Small intestine (tissue), 7 donors: ENCODE results near the gene FAM83G. TPM values are rescaled to one million over a fixed set of nuclear protein-coding genes. Genes with fewer than 3 reads are reported as not detected.
"Not testable (repeated sequence)": the region's sequence is repeated elsewhere in the genome, so short reads cannot be mapped to it uniquely, and the experiment has no call there.

Experiments used
- DNase-seq, 2 donors: peaks; one replicate each; pipeline versions ENCODE4 v3.0.0 to v3.0.0-alpha.2; 2013
- FAIRE-seq: peaks from 2 replicates; lab custom pipeline; 2012; peaks lifted over from hg19 to GRCh38; lab: Jason Lieb, UNC
- H3K27ac ChIP-seq, 3 donors: one replicate each; pipeline ENCODE4 v1.5.1; 2013; ENCODE audit warnings: low read length in 2 of 3, mild to moderate bottlenecking in 2 of 3, control low read depth in 1 of 3, inconsistent platforms in 1 of 3, low read depth in 1 of 3, moderate library complexity in 1 of 3
- H3K27me3 ChIP-seq, 3 donors: one replicate each; pipeline ENCODE4 v1.6.1; 2013; ENCODE audit warnings: low read length in 3 of 3, inconsistent platforms in 1 of 3; ENCODE audit not compliant: control insufficient read depth in 3 of 3, insufficient read depth in 3 of 3
- H3K36me3 ChIP-seq, 3 donors: one replicate each; pipeline ENCODE4 v1.6.1; 2013; ENCODE audit warnings: low read length in 3 of 3, inconsistent platforms in 1 of 3, low read depth in 1 of 3, mild to moderate bottlenecking in 1 of 3, moderate library complexity in 1 of 3; ENCODE audit not compliant: control insufficient read depth in 3 of 3, insufficient read depth in 2 of 3
- H3K4me1 ChIP-seq, 3 donors: one replicate each; pipeline ENCODE4 v1.6.1; 2013; ENCODE audit warnings: low read length in 2 of 3, inconsistent platforms in 1 of 3, low read depth in 1 of 3, mild to moderate bottlenecking in 1 of 3, moderate library complexity in 1 of 3; ENCODE audit not compliant: control insufficient read depth in 3 of 3, insufficient read depth in 2 of 3
- H3K4me3 ChIP-seq, 3 donors: one replicate each; pipeline ENCODE4 v1.5.1; 2013; ENCODE audit warnings: low read length in 3 of 3, control low read depth in 1 of 3, inconsistent platforms in 1 of 3, low read depth in 1 of 3, mild to moderate bottlenecking in 1 of 3, moderate library complexity in 1 of 3
- H3K9me3 ChIP-seq, 2 donors: one replicate each; pipeline ENCODE4 v1.6.1; 2013; ENCODE audit warnings: low read depth in 1 of 2, low read length in 1 of 2; ENCODE audit not compliant: control insufficient read depth in 2 of 2, insufficient read depth in 1 of 2
- WGBS, 3 donors: extraction: QIAGEN DNeasy Blood & Tissue Kit; methylation state at CpG; one replicate each; pipeline ENCODE4 v1.1.7; 2013; 5-methylcytosine and 5-hydroxymethylcytosine counted together
- polyA plus RNA-seq, 4 donors: library from polyadenylated mRNA; stranded (reverse) in 3 of 4; unstranded in 1 of 4; fragments of 200-250 nt in 3 of 4; fragments of 120-200 nt in 1 of 4; gene quantifications; one replicate each; pipeline versions ENCODE4 v1.2.1 to v1.2.3, GENCODE V29; 2013
- donor health status: healthy with polysubstance abuse.
- donor health status: control.
- donor health status: control.
- donor health status: Bipolar disorder and iron deficiency.
- donor health status: healthy.

Gene FAM83G
- polyA plus RNA-seq, 4 donors: 17.1 to 37.3 (median 29.1) TPM

GRCh38 chr17:19041871-19042270 lies 37.3 kb upstream of the FAM83G start:
- H3K4me3 ChIP-seq, DNase-seq, H3K9me3 ChIP-seq, FAIRE-seq, H3K27me3 ChIP-seq, H3K36me3 ChIP-seq, H3K27ac ChIP-seq, H3K4me1 ChIP-seq: not testable (repeated sequence)
- 71 to 100% (median 87%) methylated on average over 1 to 4 of the region's 10 CpGs for WGBS, 3 donors

DNA sequence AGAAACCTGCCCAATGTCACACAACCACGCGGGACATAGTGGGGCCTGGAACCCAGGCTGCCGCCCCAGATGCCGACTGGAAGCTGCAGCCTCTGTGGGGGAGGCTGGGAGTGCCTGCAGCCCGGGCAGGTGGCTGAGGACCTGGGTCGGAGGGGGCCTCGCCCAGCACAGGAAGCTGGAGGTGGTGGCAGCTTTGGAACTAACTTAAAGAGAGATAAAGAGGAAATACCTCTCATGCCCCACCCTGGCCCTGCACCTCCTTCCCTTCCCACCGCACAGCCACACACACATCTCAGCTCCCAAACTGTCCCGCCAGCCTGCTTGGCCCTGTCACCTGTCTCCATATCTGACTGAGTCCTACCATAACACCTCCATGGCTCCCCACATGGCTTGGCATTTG lies 35.8 kb upstream of the FAM83G start:
- not testable (repeated sequence) for H3K9me3 ChIP-seq, H3K27ac ChIP-seq, H3K36me3 ChIP-seq, DNase-seq, H3K4me1 ChIP-seq, H3K4me3 ChIP-seq, H3K27me3 ChIP-seq, FAIRE-seq
- no CpG with 5 or more reads among the region's 9 CpGs for WGBS, 3 donors

GRCh38 chr17:19038730-19039129 lies 34.2 kb upstream of the FAM83G start:
- H3K4me3 ChIP-seq, H3K36me3 ChIP-seq, H3K27ac ChIP-seq, FAIRE-seq, DNase-seq, H3K4me1 ChIP-seq, H3K9me3 ChIP-seq, H3K27me3 ChIP-seq: not testable (repeated sequence)
- WGBS, 3 donors: no CpG with 5 or more reads among the region's 12 CpGs

- H3K4me1 ChIP-seq, H3K9me3 ChIP-seq, H3K27ac ChIP-seq, H3K36me3 ChIP-seq, FAIRE-seq, H3K4me3 ChIP-seq, DNase-seq, H3K27me3 ChIP-seq: not testable (repeated sequence)
- no CpG with 5 or more reads among the region's 17 CpGs for WGBS, 3 donors
Observed at GRCh38 chr17:19038007-19038406, 33.4 kb upstream of the FAM83G start.

DNA sequence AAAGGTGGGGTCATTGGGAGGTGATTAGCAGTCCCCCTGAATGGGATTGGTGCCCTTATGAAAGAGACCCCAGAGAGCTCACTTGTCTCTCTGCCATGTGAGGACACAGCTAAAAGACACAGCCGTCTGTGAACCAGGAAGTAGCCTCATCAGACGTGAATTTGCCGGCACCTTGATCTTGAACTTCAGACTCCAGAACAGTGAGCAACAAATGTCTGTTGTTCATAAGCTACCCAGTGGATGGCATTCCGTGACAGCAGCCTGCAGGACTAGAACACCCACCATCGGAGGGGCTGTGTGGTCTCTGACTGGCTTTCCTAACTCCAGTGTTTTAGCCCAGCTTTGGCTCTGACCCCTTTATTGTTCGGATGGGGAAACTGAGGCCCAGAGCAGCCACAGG lies 33.0 kb upstream of the FAM83G start:
- H3K27ac ChIP-seq, H3K4me3 ChIP-seq, H3K4me1 ChIP-seq, FAIRE-seq, DNase-seq, H3K36me3 ChIP-seq, H3K27me3 ChIP-seq, H3K9me3 ChIP-seq: not testable (repeated sequence)
- 0% methylated on average over 1 of the region's 6 CpGs; no CpG with 5 or more reads in 2 of the 3 donors for WGBS, 3 donors

GRCh38 chr17:19036186-19036585 lies 31.6 kb upstream of the FAM83G start:
- not testable (repeated sequence) for H3K9me3 ChIP-seq, H3K36me3 ChIP-seq, FAIRE-seq, H3K4me3 ChIP-seq, DNase-seq, H3K4me1 ChIP-seq, H3K27ac ChIP-seq, H3K27me3 ChIP-seq
- WGBS, 3 donors: no CpG with 5 or more reads among the region's 6 CpGs

DNA sequence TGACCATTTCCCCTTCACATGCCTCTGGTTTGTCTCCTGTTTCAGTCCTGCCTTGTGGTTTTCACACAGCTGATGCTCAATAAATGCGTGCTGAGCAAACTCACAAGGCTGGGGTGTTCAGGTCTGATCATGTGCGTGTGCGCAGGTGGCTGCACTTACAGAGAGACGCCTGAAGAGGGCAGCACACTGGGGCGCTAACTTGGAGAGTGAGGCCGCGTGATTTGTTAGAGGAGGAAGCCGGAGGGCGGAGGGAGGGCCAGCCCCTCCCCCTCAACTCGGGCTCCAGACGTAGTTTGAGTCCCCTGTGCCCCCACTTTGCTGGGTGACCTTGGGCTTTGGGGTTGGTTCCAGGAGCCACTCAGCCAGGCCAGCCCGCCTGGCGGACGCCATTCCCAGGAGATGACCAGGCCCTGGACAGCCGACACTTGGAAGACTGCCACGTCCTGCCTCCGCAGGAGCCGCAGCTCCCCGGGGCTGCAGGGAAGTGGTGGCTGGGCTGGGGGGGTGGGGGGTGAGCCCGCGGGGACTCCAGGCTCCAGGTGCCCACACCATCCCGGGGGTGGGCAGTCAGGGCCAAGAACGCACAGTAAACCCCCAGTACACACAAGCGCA lies 27.9 kb upstream of the FAM83G start:
- not testable (repeated sequence) for H3K4me3 ChIP-seq, H3K4me1 ChIP-seq, FAIRE-seq, H3K27ac ChIP-seq, H3K27me3 ChIP-seq, DNase-seq, H3K9me3 ChIP-seq, H3K36me3 ChIP-seq
- WGBS, 3 donors: 51% methylated on average over 2 of the region's 24 CpGs; no CpG with 5 or more reads in 2 of the 3 donors

- H3K4me3 ChIP-seq, DNase-seq, FAIRE-seq, H3K36me3 ChIP-seq, H3K27me3 ChIP-seq, H3K27ac ChIP-seq, H3K9me3 ChIP-seq, H3K4me1 ChIP-seq: not testable (repeated sequence)
- WGBS, 3 donors: no CpG with 5 or more reads among the region's 4 CpGs
Observed at GRCh38 chr17:19031729-19032128, 27.2 kb upstream of the FAM83G start.
